DMS114 treated with DMSO at 0.1 percent for 48 hours (cell line): Measurements from ENCODE around the gene FBXW2.
"Not testable (repeated sequence)": the region's sequence is repeated elsewhere in the genome, so short reads cannot be mapped to it uniquely, and the experiment has no call there.

ENCODE experiments used
- DNase-seq: peaks from one replicate; lab custom pipeline; 2025; ENCODE audit not compliant: unreplicated experiment; lab: John Stamatoyannopoulos, UW

FBXW2 gene

GRCh38 chr9:120779227-120779626, 14.0 kb downstream of the FBXW2 start:
- no peak for DNase-seq

GRCh38 chr9:120778758-120779157, 14.5 kb downstream of the FBXW2 start:
- DNase-seq, result no peak

- DNase-seq, result no peak
Measured at GRCh38 chr9:120777229-120777628, 16.0 kb downstream of the FBXW2 start.

GRCh38 chr9:120776788-120777187, 16.4 kb downstream of the FBXW2 start:
- no peak for DNase-seq

GRCh38 chr9:120775859-120776258, 17.4 kb downstream of the FBXW2 start:
- DNase-seq, result no peak

GRCh38 chr9:120774719-120775118, 18.5 kb downstream of the FBXW2 start:
- DNase-seq, result peak; percentile 4

- DNase-seq, result no peak
Measured at GRCh38 chr9:120773256-120773655, 20.0 kb downstream of the FBXW2 start.

GRCh38 chr9:120770931-120771330, 22.3 kb downstream of the FBXW2 start:
- no peak for DNase-seq

- DNase-seq, result no peak
Measured at GRCh38 chr9:120768886-120769285, 24.3 kb downstream of the FBXW2 start.

GRCh38 chr9:120768247-120768646, 25.0 kb downstream of the FBXW2 start:
- DNase-seq, result no peak

GRCh38 chr9:120767451-120767850, 25.8 kb downstream of the FBXW2 start:
- DNase-seq, result no peak

- no peak for DNase-seq
Measured at GRCh38 chr9:120765910-120766425, 27.2 kb downstream of the FBXW2 start.

GRCh38 chr9:120764476-120764875, 28.7 kb downstream of the FBXW2 start:
- DNase-seq, result no peak

GRCh38 chr9:120761006-120761405, 32.2 kb downstream of the FBXW2 start:
- no peak for DNase-seq

- no peak for DNase-seq
Measured at GRCh38 chr9:120759755-120760400, 33.3 kb downstream of the FBXW2 start.

- DNase-seq, result no peak
Measured at GRCh38 chr9:120758544-120758943, 34.7 kb downstream of the FBXW2 start.

GRCh38 chr9:120757026-120757913, 35.9 kb downstream of the FBXW2 start:
- DNase-seq, result no peak

GRCh38 chr9:120756531-120756930, 36.7 kb downstream of the FBXW2 start:
- DNase-seq, result no peak

GRCh38 chr9:120755810-120756434, 37.3 kb downstream of the FBXW2 start:
- DNase-seq, result peak; percentile 23

- no peak for DNase-seq
Measured at GRCh38 chr9:120755044-120755443, 38.2 kb downstream of the FBXW2 start.

GRCh38 chr9:120750421-120750820, 42.8 kb downstream of the FBXW2 start:
- no peak for DNase-seq

- not testable (repeated sequence) for DNase-seq
Measured at GRCh38 chr9:120746366-120746765, 46.9 kb downstream of the FBXW2 start.
